HG03571 (cell line): ENCODE results near the gene TAF6.
"Not testable (repeated sequence)": the region's sequence is repeated elsewhere in the genome, so short reads cannot be mapped to it uniquely, and the experiment has no call there.

ENCODE experiments used
- ATAC-seq: cut with Tn5 transposase; IDR thresholded peaks from one replicate; pipeline ENCODE4 v1.9.1; 2021; ENCODE audit not compliant: unreplicated experiment

TAF6 gene

GRCh38 chr7:100152937-100153666 is 33.9 kb upstream of the TAF6 start:
- ATAC-seq = no peak

- ATAC-seq = no peak
Observed at GRCh38 chr7:100152404-100152803, 33.2 kb upstream of the TAF6 start.

GRCh38 chr7:100148559-100149328 is 29.6 kb upstream of the TAF6 start, which contains the start of gene LAMTOR4:
Gene LAMTOR4 (plus strand): TSS chr7:100148918. CDS start chr7:100148973, 55 bp downstream.
- ATAC-seq = peak; percentile 98

GRCh38 chr7:100148225-100148558 is 29.0 kb upstream of the TAF6 start:
- no peak for ATAC-seq

- ATAC-seq = no peak
Observed at GRCh38 chr7:100147278-100147677, 28.1 kb upstream of the TAF6 start.

GRCh38 chr7:100146350-100146749 is 27.2 kb upstream of the TAF6 start:
- ATAC-seq = not testable (repeated sequence)

- ATAC-seq = no peak
Observed at GRCh38 chr7:100142461-100142860, 23.3 kb upstream of the TAF6 start.

- ATAC-seq = no peak
Observed at GRCh38 chr7:100141555-100141949, 22.4 kb upstream of the TAF6 start.

- no peak for ATAC-seq
Observed at GRCh38 chr7:100137851-100138760, 18.9 kb upstream of the TAF6 start.

GRCh38 chr7:100132697-100133151 is 13.6 kb upstream of the TAF6 start:
- no peak for ATAC-seq

- no peak for ATAC-seq
Observed at GRCh38 chr7:100132126-100132525, 13.0 kb upstream of the TAF6 start.

- no peak for ATAC-seq
Observed at GRCh38 chr7:100130608-100131453, 11.7 kb upstream of the TAF6 start.

- not testable (repeated sequence) for ATAC-seq
Observed at GRCh38 chr7:100130220-100130607, 11.1 kb upstream of the TAF6 start.

- ATAC-seq = no peak
Observed at GRCh38 chr7:100128637-100128963, 9.4 kb upstream of the TAF6 start.

GRCh38 chr7:100127866-100128636 is 8.9 kb upstream of the TAF6 start:
- peak; percentile 7 for ATAC-seq

- ATAC-seq = peak; percentile 55
Observed at GRCh38 chr7:100126931-100127865, 8.0 kb upstream of the TAF6 start, which contains the start of gene MBLAC1. Gene MBLAC1 (plus strand): TSS chr7:100126967. CDS start chr7:100127396, 429 bp downstream.

- ATAC-seq = no peak
Observed at GRCh38 chr7:100126239-100126930, 7.2 kb upstream of the TAF6 start.
